H1 (cell line): ENCODE data around the gene MBP. TPM values are rescaled to one million over a fixed set of nuclear protein-coding genes. Genes with fewer than 3 reads are reported as not detected.

ENCODE experiments used
- CTCF ChIA-PET: fragments of 300-600 bp; sonication (Branson Sonifier 250); formaldehyde crosslinking; loops from one replicate; lab custom pipeline; 2021; ENCODE audit not compliant: partially characterized antibody; lab: Charles Lee
- POLR2A ChIA-PET: fragments of 300-600 bp; sonication (Branson Sonifier 250); formaldehyde crosslinking; loops from one replicate; lab custom pipeline; 2021; ENCODE audit warnings: inconsistent platforms; ENCODE audit not compliant: partially characterized antibody; lab: Charles Lee
- DNase-seq, 2 experiments: peaks; one replicate each; pipeline versions ENCODE4 v3.0.0 to v3.0.0-alpha.2; 2010 to 2022; ENCODE audit warnings: low spot score in 2 of 2, low read depth in 1 of 2, mixed read lengths in 1 of 2
- FAIRE-seq: peaks from 2 replicates; lab custom pipeline; 2011; peaks lifted over from hg19 to GRCh38; lab: Jason Lieb, UNC
- H2AFZ ChIP-seq: 2 replicates; pipeline ENCODE4 v1.8.1; 2012; ENCODE audit warnings: low read length, inconsistent platforms
- H2AK5ac ChIP-seq: 2 replicates; pipeline ENCODE4 v1.6.1; 2013; ENCODE audit warnings: low read depth, low read length
- H2BK120ac ChIP-seq: replicated peaks from 2 replicates; pipeline ENCODE3; 2013; ENCODE audit warnings: low read depth, low read length, inconsistent platforms
- H2BK12ac ChIP-seq: 2 replicates; pipeline ENCODE4 v1.6.1; 2013; ENCODE audit warnings: low read depth, low read length
- H2BK15ac ChIP-seq: 2 replicates; pipeline ENCODE4 v1.6.1; 2013; ENCODE audit warnings: low read length
- H2BK20ac ChIP-seq: 2 replicates; pipeline ENCODE4 v1.6.1; 2013; ENCODE audit warnings: low read length
- H2BK5ac ChIP-seq: 2 replicates; pipeline ENCODE4 v1.6.1; 2013; ENCODE audit warnings: low read depth, low read length
- H3K14ac ChIP-seq: 2 replicates; pipeline ENCODE4 v1.6.1; 2013; ENCODE audit warnings: inconsistent platforms; ENCODE audit not compliant: insufficient read length
- H3K18ac ChIP-seq: 2 replicates; pipeline ENCODE4 v1.6.1; 2013; ENCODE audit warnings: low read length; ENCODE audit errors: extremely low read depth
- H3K23ac ChIP-seq: 2 replicates; pipeline ENCODE4 v1.6.1; 2013; ENCODE audit warnings: inconsistent platforms; ENCODE audit not compliant: insufficient read length
- H3K23me2 ChIP-seq: 2 replicates; pipeline ENCODE4 v1.6.1; 2013; ENCODE audit warnings: low read depth, low read length
- H3K27ac ChIP-seq: 2 replicates; pipeline ENCODE4 v1.6.1; 2011; ENCODE audit warnings: low read depth, low read length, inconsistent platforms
- H3K27me3 ChIP-seq, 4 experiments: replicated peaks in 1 of 4; 1 replicate in 1 of 4; 2 replicates in 3 of 4; pipeline versions ENCODE4 v1.6.1 to v1.8.1; 2011 to 2013; ENCODE audit warnings: low read length in 3 of 4, mild to moderate bottlenecking in 3 of 4, inconsistent platforms in 2 of 4, mixed read lengths in 2 of 4, moderate library complexity in 1 of 4; ENCODE audit not compliant: control insufficient read depth in 3 of 4, insufficient read depth in 3 of 4; ENCODE audit errors: extremely low read depth in 1 of 4
- H3K36me3 ChIP-seq, 4 experiments: 2 replicates each; pipeline versions ENCODE4 v1.6.1 to v1.8.1; 2011 to 2013; ENCODE audit warnings: mild to moderate bottlenecking in 4 of 4, low read length in 3 of 4, moderate library complexity in 2 of 4, control low read depth in 1 of 4, inconsistent platforms in 1 of 4; ENCODE audit not compliant: insufficient read depth in 4 of 4, control insufficient read depth in 2 of 4
- H3K4ac ChIP-seq: replicated peaks from 2 replicates; pipeline ENCODE3; 2013; ENCODE audit warnings: low read length, low read depth, mixed read lengths, inconsistent platforms; ENCODE audit not compliant: insufficient read length
- H3K4me1 ChIP-seq, 4 experiments: replicated peaks in 1 of 4; 1 replicate in 1 of 4; 2 replicates in 3 of 4; pipeline versions ENCODE4 v1.6.1 to v1.8.1; 2011 to 2013; ENCODE audit warnings: low read length in 3 of 4, inconsistent platforms in 2 of 4, mixed read lengths in 1 of 4; ENCODE audit not compliant: insufficient read depth in 4 of 4, control insufficient read depth in 3 of 4
- H3K4me2 ChIP-seq, 2 experiments: 2 replicates each; pipeline versions ENCODE4 v1.6.1 to v1.8.1; 2011 to 2013; ENCODE audit warnings: low read depth in 2 of 2, low read length in 2 of 2, control low read depth in 1 of 2, inconsistent platforms in 1 of 2, mild to moderate bottlenecking in 1 of 2; ENCODE audit not compliant: insufficient read depth in 1 of 2
- H3K4me3 ChIP-seq, 4 experiments: fragments of 200-600, 300-600 bp in 1 of 4; sonication (generic), shearing (Covaris generic), sonication (Bioruptor Twin) in 1 of 4; 2 replicates each; pipeline versions ENCODE4 v1.5.1 to v1.8.1; 2011 to 2016; ENCODE audit warnings: low read length in 4 of 4, low read depth in 3 of 4, control low read depth in 2 of 4, inconsistent platforms in 2 of 4, mild to moderate bottlenecking in 2 of 4, mixed read lengths in 1 of 4, moderate library complexity in 1 of 4; ENCODE audit not compliant: insufficient read depth in 2 of 4; ENCODE audit errors: extremely low read depth in 1 of 4
- H3K56ac ChIP-seq: replicated peaks from 2 replicates; pipeline ENCODE3; 2013; ENCODE audit warnings: low read depth, mild to moderate bottlenecking, mixed read lengths, low read length, inconsistent platforms; ENCODE audit not compliant: insufficient read length
- H3K79me1 ChIP-seq: 2 replicates; pipeline ENCODE4 v1.6.1; 2013; ENCODE audit warnings: low read depth, low read length, control low read depth
- H3K79me2 ChIP-seq, 2 experiments: 2 replicates each; pipeline versions ENCODE4 v1.6.1 to v1.8.1; 2012 to 2013; ENCODE audit warnings: low read length in 2 of 2, mild to moderate bottlenecking in 2 of 2, inconsistent platforms in 1 of 2; ENCODE audit not compliant: insufficient read depth in 2 of 2, control insufficient read depth in 1 of 2
- H3K9ac ChIP-seq, 4 experiments: replicated peaks in 1 of 4; 1 replicate in 1 of 4; 2 replicates in 3 of 4; pipeline versions ENCODE4 v1.6.1 to v1.8.1; 2011 to 2013; ENCODE audit warnings: low read depth in 3 of 4, low read length in 3 of 4, control low read depth in 2 of 4, mild to moderate bottlenecking in 2 of 4, moderate library complexity in 2 of 4, inconsistent platforms in 1 of 4; ENCODE audit errors: extremely low read depth in 1 of 4
- H3K9me3 ChIP-seq, 2 experiments: 2 replicates each; pipeline versions ENCODE4 v1.6.1 to v1.8.1; 2012 to 2013; ENCODE audit warnings: mild to moderate bottlenecking in 2 of 2, moderate library complexity in 2 of 2, control low read depth in 1 of 2, inconsistent platforms in 1 of 2, low read depth in 1 of 2, low read length in 1 of 2, mixed read lengths in 1 of 2; ENCODE audit not compliant: insufficient read depth in 2 of 2
- H4K20me1 ChIP-seq, 2 experiments: replicated peaks in 1 of 2; 2 replicates each; pipeline versions ENCODE3 to v1.8.1; 2011 to 2013; ENCODE audit warnings: inconsistent platforms in 2 of 2, low read length in 2 of 2, mild to moderate bottlenecking in 1 of 2; ENCODE audit not compliant: insufficient read depth in 2 of 2, control insufficient read depth in 1 of 2
- H4K5ac ChIP-seq: 2 replicates; pipeline ENCODE4 v1.6.1; 2013; ENCODE audit warnings: low read length, low read depth, mixed read lengths, inconsistent platforms; ENCODE audit not compliant: insufficient read length
- H4K8ac ChIP-seq: 2 replicates; pipeline ENCODE4 v1.8.0; 2013; ENCODE audit warnings: mild to moderate bottlenecking, moderate library complexity, low read length, inconsistent platforms; ENCODE audit not compliant: insufficient read depth; ENCODE audit errors: extremely low read depth
- H4K91ac ChIP-seq: replicated peaks from 2 replicates; pipeline ENCODE3; 2013; ENCODE audit warnings: low read length, mixed read lengths, inconsistent platforms; ENCODE audit not compliant: insufficient read length
- SP4 ChIP-seq: IDR thresholded peaks from 2 replicates; pipeline ENCODE4 v1.6.1; 2012; ENCODE audit warnings: low read length, inconsistent platforms
- WGBS, 2 experiments: shearing (Covaris generic) in 1 of 2; methylation state at CpG; one replicate each; pipeline versions ENCODE4 v1.1.6 to v1.1.7; 2013 to 2015; ENCODE audit warnings: low lambda C conversion rate in 2 of 2, mixed read lengths in 2 of 2, inconsistent platforms in 1 of 2, low coverage in 1 of 2, missing lambda C conversion rate in 1 of 2; ENCODE audit not compliant: insufficient replicate concordance in 2 of 2, insufficient coverage in 1 of 2, insufficient read length in 1 of 2; ENCODE audit errors: extremely low coverage in 1 of 2, missing lambda C conversion rate in 1 of 2; 5-methylcytosine and 5-hydroxymethylcytosine counted together
- polyA plus RNA-seq, 7 experiments: library from polyadenylated mRNA; depleted of rRNA in 3 of 7; stranded (reverse) in 5 of 7; unstranded in 2 of 7; fragments of >200 nt in 5 of 7; fragments of 200-250 nt in 2 of 7; gene quantifications; 1 replicate in 5 of 7; 2 replicates in 1 of 7; 4 replicates in 1 of 7; pipeline versions ENCODE4 v1.2.1 to v1.2.3, GENCODE V29; 2011 to 2013; ENCODE audit warnings: missing spikeins in 2 of 7, mixed read lengths in 2 of 7
- total RNA-seq: library from RNA; stranded (reverse); fragmentation: NEBNext Ultra II Directional; extraction: Animal tissue kit (Norgen Biotek cat#: 25700); gene quantifications from 2 replicates; pipeline ENCODE4 v1.2.1, GENCODE V29; 2021

MBP gene
- total and polyA plus RNA-seq, 2 of the 8 experiments (the other 6 are each of a cell fraction or from before 2014, with no cell fraction given) = 7.7 to 19.2 TPM

DNA sequence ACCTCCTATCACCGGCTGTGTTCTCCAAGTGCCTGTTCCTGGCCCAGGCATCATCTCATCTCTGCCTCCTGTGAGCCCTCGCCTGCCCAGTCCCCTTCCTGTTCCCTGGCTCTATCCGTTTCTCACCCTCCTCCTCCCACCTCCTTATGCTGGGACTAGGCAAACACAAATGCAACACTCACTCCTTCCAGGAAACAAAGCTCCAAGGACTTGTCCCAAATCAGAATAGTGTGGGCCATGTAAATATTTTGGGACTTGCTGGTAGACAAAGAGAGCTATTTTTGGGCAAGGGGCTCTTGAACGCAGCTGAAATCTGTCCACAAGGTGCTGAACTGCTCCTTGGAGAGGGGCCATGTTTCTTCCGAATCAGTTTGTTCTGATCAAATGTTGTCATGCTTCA is 25.3 kb downstream of the MBP start:
- Histone ChIP-seq H3K9ac (no peak overlapping the region), H2BK120ac (no peak overlapping the region), H3K4me2 (no peak overlapping the region)

More for the DNA sequence above, 25.3 kb downstream of the MBP start:
- Histone ChIP-seq H3K23ac (no peak overlapping the region), H2AFZ (no peak overlapping the region), H2BK5ac (no peak overlapping the region), H3K9me3 (no peaks in the 10 kb centered on the region), H2BK20ac (no peak overlapping the region), H2BK15ac (no peak overlapping the region), H3K36me3 (no peaks in the 10 kb centered on the region), H3K56ac (no peak overlapping the region), H3K27ac (no peak overlapping the region), H3K27me3 (no peaks in the 10 kb centered on the region), H3K23me2 (no peaks in the 10 kb centered on the region), H4K91ac (no peak overlapping the region), H2BK12ac (no peak overlapping the region)
- ChIA-PET CTCF (interaction anchor here (1.1 to 3.4 kb wide), 5 partner anchors 9 to 42 kb away, joined by 3 to 17 read pairs (median 3); no protein-coding TSS in a partner anchor), POLR2A (no interaction called here)
- no peak for FAIRE-seq
- WGBS, 2 experiments = 78% methylated on average over 5 of the region's 5 CpGs; no CpG with 5 or more reads in 1 of the 2 experiments
- DNase-seq = peak in 1 of 2 experiments; percentile 39
- no peak for TF ChIP-seq SP4
- TF ChIP-seq, all 59 proteins: peak for 0
- Histone ChIP-seq H3K4ac (no peak overlapping the region), H2AK5ac (no peak overlapping the region), H3K4me1 (peaks cover 0 to 6% (median 0%) of the 10 kb centered on the region in 4 experiments; a peak in 2 of 7 replicates), H3K4me3 (no peak overlapping the region), H3K79me2 (no peaks in the 10 kb centered on the region), H4K20me1 (no peaks in the 10 kb centered on the region), H3K18ac (no peak overlapping the region), H3K79me1 (peaks cover 2% of the 10 kb centered on the region; the same call in 1 of the 2 replicates), H3K14ac (no peak overlapping the region), H4K8ac (no peak overlapping the region), H4K5ac (no peak overlapping the region)
